Stimulated activated naive B cell treated with anti-CD40 and anti-IgM and Interleukin-4, amounts not matched to agents 10 μg/mL and 1 μg/mL and 100 μg/mL, for 72 hours (primary cell): ENCODE results near the gene GAST.
"Not testable (repeated sequence)": the region's sequence is repeated elsewhere in the genome, so short reads cannot be mapped to it uniquely, and the experiment has no call there.

Source experiments
- ATAC-seq, 2 donors: fragments of 150-1000 bp; cut with Tn5 transposase; replicated peaks; 2 replicates each; pipeline ENCODE4 v1.10.0; 2021; ENCODE audit warnings: moderate library complexity in 1 of 2
- DNase-seq: peaks from one replicate; pipeline ENCODE4 v3.0.0; 2021
- H3K27ac Mint-ChIP-seq: one replicate; pipeline ENCODE4 v1.8.0; 2022; ENCODE audit warnings: mild to moderate bottlenecking, mixed read lengths
- H3K27me3 Mint-ChIP-seq, 2 donors: one replicate each; pipeline ENCODE4 v1.8.0; 2022; ENCODE audit warnings: mixed read lengths in 2 of 2
- H3K36me3 Mint-ChIP-seq, 2 donors: one replicate each; pipeline ENCODE4 v1.8.0; 2022; ENCODE audit warnings: mixed read lengths in 2 of 2, mild to moderate bottlenecking in 1 of 2
- H3K4me1 Mint-ChIP-seq, 2 donors: one replicate each; pipeline ENCODE4 v1.8.0; 2022; ENCODE audit warnings: mixed read lengths in 2 of 2, mild to moderate bottlenecking in 1 of 2
- H3K4me3 Mint-ChIP-seq, 2 donors: one replicate each; pipeline ENCODE4 v1.8.0; 2022; ENCODE audit warnings: mild to moderate bottlenecking in 2 of 2, mixed read lengths in 2 of 2, moderate library complexity in 1 of 2
- H3K9me3 Mint-ChIP-seq, 2 donors: one replicate each; pipeline ENCODE4 v1.8.0; 2022; ENCODE audit warnings: mixed read lengths in 2 of 2, mild to moderate bottlenecking in 1 of 2

The GAST gene

GRCh38 chr17:41678907-41679739 lies 33.0 kb upstream of the GAST start:
- Mint-ChIP-seq H3K9me3 (peaks cover 4% of the 10 kb centered on the region in 2 donors), H3K4me3 (peak overlapping the region; percentile 81 to 84), H3K27ac (peak overlapping the region; percentile 98), H3K36me3 (peaks cover 3 to 4% of the 10 kb centered on the region in 2 donors), H3K4me1 (peaks cover 32 to 56% of the 10 kb centered on the region in 2 donors), H3K27me3 (no peaks in the 10 kb centered on the region)
- DNase-seq = peak; percentile 63
- ATAC-seq = peak; percentile 69 to 73

DNA sequence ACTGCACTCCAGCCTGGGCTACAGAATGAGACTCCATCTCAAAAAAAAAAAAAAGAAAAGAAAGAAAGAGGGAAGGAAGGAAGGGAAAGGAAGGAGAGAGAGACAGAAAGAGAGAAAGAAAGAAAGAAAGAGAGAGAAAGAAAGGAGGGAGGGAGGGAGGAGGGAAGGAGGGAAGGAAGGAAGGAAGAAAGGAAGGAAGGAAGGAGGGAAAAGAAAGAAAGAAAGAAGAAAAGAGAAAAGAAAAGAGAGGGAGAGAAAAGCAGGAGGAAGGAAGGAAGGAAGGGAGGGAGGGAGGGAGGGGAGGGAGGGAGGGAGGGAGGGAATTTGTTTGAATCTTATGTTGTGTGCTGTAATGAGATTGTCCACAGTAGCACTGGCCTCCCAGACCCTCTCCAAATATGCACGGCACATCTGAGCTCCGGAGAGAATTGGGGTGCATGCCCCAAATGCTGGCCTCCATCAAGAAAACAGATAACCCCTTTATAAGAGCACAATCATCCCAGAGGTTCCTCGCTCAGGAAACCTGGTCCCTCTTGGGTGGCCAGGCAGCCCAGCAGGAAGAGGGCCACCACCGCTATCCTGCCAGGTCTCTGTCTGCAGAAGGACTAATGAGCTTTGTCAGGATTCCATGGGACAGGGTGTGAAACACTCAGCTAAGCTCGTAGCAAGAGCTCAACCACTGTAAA lies 32.2 kb upstream of the GAST start:
- peaks cover 30 to 53% of the 10 kb centered on the region in 2 donors for H3K4me1 Mint-ChIP-seq
- peak overlapping the region; percentile 98 for H3K27ac Mint-ChIP-seq
- DNase-seq (no peak), ATAC-seq (no peak)
- H3K27me3 Mint-ChIP-seq = no peaks in the 10 kb centered on the region
- H3K36me3 Mint-ChIP-seq = peaks cover 3 to 4% of the 10 kb centered on the region in 2 donors
- peak overlapping the region in 1 of 2 donors; percentile 81 for H3K4me3 Mint-ChIP-seq
- peaks cover 4% of the 10 kb centered on the region in 2 donors for H3K9me3 Mint-ChIP-seq

GRCh38 chr17:41680426-41681040 lies 31.6 kb upstream of the GAST start:
- H3K4me1 Mint-ChIP-seq = peaks cover 29 to 46% of the 10 kb centered on the region in 2 donors
- H3K9me3 Mint-ChIP-seq = peaks cover 4% of the 10 kb centered on the region in 2 donors
- DNase-seq = no peak
- H3K36me3 Mint-ChIP-seq = peaks cover 3 to 4% of the 10 kb centered on the region in 2 donors
- no peak overlapping the region for H3K4me3 Mint-ChIP-seq
- no peaks in the 10 kb centered on the region for H3K27me3 Mint-ChIP-seq
- no peak for ATAC-seq
- no peak overlapping the region for H3K27ac Mint-ChIP-seq

DNA sequence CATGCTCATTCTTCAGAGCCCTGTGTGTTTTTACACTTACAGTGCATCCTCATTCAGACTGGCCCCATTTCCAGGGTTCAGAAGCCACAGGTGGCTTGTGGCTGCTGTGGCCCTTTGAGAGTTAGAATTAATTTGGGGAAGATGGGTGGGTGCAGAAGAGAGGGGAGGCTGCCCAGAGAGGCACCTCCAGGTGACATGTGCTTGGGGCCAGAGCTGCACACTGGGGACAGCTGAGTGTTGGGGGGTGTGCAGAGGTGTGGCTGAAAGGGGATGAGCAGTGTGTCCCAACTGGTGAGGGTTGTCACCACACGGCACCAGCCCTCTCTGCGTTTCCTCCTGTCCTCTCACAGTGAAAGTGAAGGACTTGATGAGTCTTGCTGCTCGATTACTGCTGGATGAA lies 30.4 kb upstream of the GAST start:
- peaks cover 19 to 36% of the 10 kb centered on the region in 2 donors for H3K4me1 Mint-ChIP-seq
- no peaks in the 10 kb centered on the region for H3K36me3 Mint-ChIP-seq
- H3K4me3 Mint-ChIP-seq = no peak overlapping the region
- ATAC-seq (no peak), DNase-seq (no peak)
- H3K9me3 Mint-ChIP-seq = no peaks in the 10 kb centered on the region
- H3K27me3 Mint-ChIP-seq = no peaks in the 10 kb centered on the region
- H3K27ac Mint-ChIP-seq = no peak overlapping the region

DNA sequence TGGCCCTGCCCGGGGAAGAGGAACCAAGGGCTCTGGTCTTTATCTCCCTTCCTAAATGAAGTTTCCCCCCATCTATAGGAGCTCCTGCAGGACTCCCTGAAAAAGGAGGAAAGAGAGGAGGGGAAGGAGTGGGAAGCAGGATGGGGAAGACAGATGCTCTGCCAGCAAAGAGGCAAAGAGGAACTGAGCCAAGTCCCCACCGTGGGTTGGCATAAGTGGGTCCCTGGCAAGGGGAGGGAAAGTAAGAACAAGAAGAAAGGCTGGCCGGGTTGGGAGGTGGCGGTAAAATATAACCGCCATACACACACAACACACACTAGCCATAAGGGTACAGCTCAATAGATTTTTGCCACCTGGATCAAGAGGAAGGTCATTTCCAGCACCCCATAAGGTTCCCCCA lies 29.5 kb upstream of the GAST start:
- H3K36me3 Mint-ChIP-seq = no peaks in the 10 kb centered on the region
- H3K4me3 Mint-ChIP-seq = no peak overlapping the region
- H3K4me1 Mint-ChIP-seq = peaks cover 18 to 34% of the 10 kb centered on the region in 2 donors
- peak overlapping the region; percentile 31 for H3K27ac Mint-ChIP-seq
- H3K9me3 Mint-ChIP-seq = no peaks in the 10 kb centered on the region
- ATAC-seq = no peak
- no peaks in the 10 kb centered on the region for H3K27me3 Mint-ChIP-seq
- no peak for DNase-seq

DNA sequence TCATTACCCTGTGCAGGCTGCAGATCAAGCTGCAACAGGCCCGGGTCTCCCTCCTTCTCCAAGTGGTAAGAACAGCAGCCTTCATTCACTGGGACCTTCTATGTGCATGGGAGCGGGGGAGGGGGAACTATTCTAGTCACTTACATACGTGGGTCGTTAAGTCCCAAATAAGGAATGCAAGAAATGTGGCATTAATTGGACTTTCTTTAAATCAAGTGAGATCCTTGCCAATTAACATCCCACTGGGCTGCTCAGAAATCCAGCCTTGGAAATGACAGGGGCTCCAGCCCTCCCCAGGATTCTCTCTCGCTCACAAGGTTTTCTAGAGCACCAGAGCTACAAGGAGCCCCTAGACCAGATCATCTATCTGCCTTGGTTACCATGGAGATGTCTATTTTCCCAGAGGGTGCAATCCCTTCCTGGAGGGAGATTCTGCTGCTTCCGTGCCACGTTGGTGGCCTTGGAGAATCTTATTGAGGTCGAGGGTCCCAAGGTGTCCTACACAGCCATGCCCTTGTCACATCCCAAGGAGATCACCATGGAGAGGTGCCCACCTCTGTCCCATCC lies 28.6 kb upstream of the GAST start:
- Mint-ChIP-seq H3K27ac (no peak overlapping the region), H3K9me3 (no peaks in the 10 kb centered on the region), H3K36me3 (peaks cover 0 to under 1% of the 10 kb centered on the region in 2 donors), H3K4me3 (no peak overlapping the region), H3K27me3 (no peaks in the 10 kb centered on the region), H3K4me1 (peaks cover 18 to 36% of the 10 kb centered on the region in 2 donors)
- ATAC-seq (no peak), DNase-seq (no peak)

GRCh38 chr17:41684035-41684434 lies 28.1 kb upstream of the GAST start:
- ATAC-seq = no peak
- peaks cover 13 to 36% of the 10 kb centered on the region in 2 donors for H3K4me1 Mint-ChIP-seq
- no peaks in the 10 kb centered on the region for H3K9me3 Mint-ChIP-seq
- H3K36me3 Mint-ChIP-seq = peaks cover 4 to 6% of the 10 kb centered on the region in 2 donors
- no peaks in the 10 kb centered on the region for H3K27me3 Mint-ChIP-seq
- H3K4me3 Mint-ChIP-seq = no peak overlapping the region
- H3K27ac Mint-ChIP-seq = no peak overlapping the region
- no peak for DNase-seq

DNA sequence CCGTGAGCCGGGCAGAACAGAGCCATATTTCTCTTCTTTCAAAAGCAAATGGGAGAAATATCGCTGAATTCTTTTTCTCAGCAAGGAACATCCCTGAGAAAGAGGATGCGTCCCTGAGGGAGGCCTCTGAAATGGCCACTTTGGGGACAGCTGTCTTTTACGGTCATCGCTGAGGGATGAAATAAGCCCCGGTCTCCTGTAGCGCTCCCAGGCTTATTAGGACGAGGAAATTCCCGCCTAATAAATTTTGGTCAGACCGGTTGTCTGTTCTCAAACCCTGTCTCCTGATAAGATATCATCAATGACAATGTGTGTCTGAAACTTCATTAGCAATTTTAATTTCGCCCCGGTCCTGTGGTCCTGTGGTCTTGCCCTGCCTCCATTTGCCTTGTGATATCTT lies 26.4 kb upstream of the GAST start:
- not testable (repeated sequence) for H3K27me3 Mint-ChIP-seq, ATAC-seq, H3K4me3 Mint-ChIP-seq, DNase-seq, H3K27ac Mint-ChIP-seq, H3K9me3 Mint-ChIP-seq
- peaks cover 15 to 23% of the 10 kb centered on the region in 2 donors for H3K36me3 Mint-ChIP-seq
- peaks cover 15 to 38% of the 10 kb centered on the region in 2 donors for H3K4me1 Mint-ChIP-seq

DNA sequence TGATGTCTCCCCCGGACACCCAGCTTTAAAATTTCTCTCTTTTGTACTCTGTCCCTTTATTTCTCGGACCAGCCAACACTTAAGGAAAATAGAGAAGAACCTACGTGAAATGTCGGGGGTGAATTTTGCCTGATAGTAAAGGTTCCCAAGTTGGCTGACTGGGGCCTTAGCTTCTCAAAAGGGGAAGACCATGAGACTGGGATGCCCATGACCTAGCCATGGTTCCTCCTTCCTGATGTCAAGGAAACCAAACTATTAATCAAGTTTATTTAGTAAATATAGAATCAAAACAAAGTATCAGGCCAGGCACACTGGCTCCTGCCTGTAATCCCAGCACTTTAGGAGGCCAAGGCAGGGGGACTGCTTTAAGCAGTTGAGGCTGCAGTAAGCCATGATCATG lies 25.9 kb upstream of the GAST start:
- peaks cover 19 to 29% of the 10 kb centered on the region in 2 donors for H3K36me3 Mint-ChIP-seq
- no peaks in the 10 kb centered on the region for H3K9me3 Mint-ChIP-seq
- peaks cover 15 to 38% of the 10 kb centered on the region in 2 donors for H3K4me1 Mint-ChIP-seq
- no peaks in the 10 kb centered on the region for H3K27me3 Mint-ChIP-seq
- ATAC-seq = no peak
- H3K4me3 Mint-ChIP-seq = no peak overlapping the region
- no peak overlapping the region for H3K27ac Mint-ChIP-seq
- DNase-seq = no peak

DNA sequence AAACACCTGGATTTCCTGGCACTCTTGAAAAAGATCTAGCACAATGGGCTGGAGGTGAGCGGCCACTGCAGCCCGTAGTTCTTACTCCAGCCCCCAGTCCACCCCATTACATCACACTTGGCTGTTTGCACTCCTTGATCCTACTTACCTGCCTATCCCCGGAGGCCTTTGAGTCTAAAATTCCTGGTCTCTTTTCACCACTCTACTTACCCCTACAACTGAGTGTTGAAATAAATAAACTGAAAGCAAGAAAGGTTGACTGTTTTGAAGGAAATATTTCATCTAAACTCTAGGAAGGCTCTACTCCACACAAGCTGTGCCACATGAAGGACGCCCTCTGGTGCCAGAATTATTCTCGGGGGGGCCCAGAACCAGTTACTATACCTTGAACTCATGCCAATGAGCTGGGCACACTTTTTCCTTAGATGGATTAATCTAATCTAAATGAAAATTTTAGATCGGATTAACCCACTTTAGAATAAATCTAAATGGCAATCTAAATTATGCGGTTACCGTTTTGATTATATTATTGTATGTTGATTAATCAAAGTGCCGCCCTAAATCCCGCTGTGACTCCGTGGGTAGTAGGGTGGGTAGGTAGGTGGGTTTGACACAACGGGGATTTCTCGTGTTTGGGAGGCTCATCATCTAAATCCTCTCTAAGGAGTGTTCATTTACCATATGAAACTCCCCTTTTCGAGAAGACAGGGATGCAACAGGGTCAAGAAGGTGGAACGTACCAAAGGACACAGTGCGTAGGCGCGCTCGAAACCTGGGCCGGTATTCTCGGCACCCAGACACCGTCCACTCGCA lies 24.1 kb upstream of the GAST start:
- Mint-ChIP-seq H3K4me1 (peaks cover 20 to 40% of the 10 kb centered on the region in 2 donors), H3K4me3 (peak overlapping the region; percentile 95 to 99), H3K36me3 (peaks cover 32 to 44% of the 10 kb centered on the region in 2 donors), H3K9me3 (no peaks in the 10 kb centered on the region), H3K27ac (peak overlapping the region; percentile 100), H3K27me3 (no peaks in the 10 kb centered on the region)
- DNase-seq (no peak), ATAC-seq (peak in 1 of 2 donors; percentile 19)

- Mint-ChIP-seq H3K4me3 (peak within 1 kb of the TSS; percentile 95 to 99), H3K9me3 (no peaks in the 10 kb centered on the region), H3K27me3 (no peaks in the 10 kb centered on the region), H3K36me3 (peaks cover 35 to 52% of the 10 kb centered on the region in 2 donors), H3K4me1 (peaks cover 20 to 40% of the 10 kb centered on the region in 2 donors), H3K27ac (peak within 1 kb of the TSS; percentile 100)
- ATAC-seq (peak; percentile 77 to 81), DNase-seq (peak; percentile 99)
Observed at GRCh38 chr17:41688641-41689496, 23.3 kb upstream of the GAST start, which contains the start of gene EIF1. EIF1 (plus strand) TSS chr17:41688885; CDS start chr17:41689039, 154 bp downstream.

DNA sequence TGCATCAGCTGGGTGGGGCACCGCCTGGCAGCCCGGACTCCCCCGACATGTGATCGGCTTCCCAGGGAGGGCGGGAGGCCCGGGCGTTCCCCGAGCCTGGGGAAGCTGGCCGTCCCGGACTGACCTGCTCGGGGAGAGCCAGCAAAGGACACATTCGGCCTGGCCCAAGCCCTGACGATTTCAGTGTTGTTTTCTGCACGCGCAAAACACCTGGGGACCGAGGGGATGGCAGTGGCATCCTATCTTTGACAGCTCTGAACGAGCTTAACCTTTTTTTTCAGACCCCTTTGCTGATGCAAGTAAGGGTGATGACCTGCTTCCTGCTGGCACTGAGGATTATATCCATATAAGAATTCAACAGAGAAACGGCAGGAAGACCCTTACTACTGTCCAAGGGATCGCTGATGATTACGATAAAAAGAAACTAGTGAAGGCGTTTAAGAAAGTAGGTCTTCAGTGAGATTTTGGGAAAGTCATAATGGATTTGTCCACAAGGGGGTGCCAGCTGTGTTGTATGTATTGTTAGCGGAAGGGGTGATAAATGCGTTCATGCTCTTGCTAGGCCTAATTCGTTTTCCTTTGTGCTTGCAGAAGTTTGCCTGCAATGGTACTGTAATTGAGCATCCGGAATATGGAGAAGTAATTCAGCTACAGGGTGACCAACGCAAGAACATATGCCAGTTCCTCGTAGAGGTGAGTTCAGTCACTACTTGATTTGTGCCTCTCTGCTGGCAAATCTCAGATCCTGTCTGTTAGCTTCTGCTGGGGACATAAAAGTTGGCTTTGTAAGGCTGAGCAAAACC lies 22.4 kb upstream of the GAST start:
- Mint-ChIP-seq H3K27ac (peak overlapping the region; percentile 100), H3K4me1 (peaks cover 20 to 40% of the 10 kb centered on the region in 2 donors), H3K9me3 (no peaks in the 10 kb centered on the region), H3K27me3 (no peaks in the 10 kb centered on the region), H3K36me3 (peaks cover 35 to 56% of the 10 kb centered on the region in 2 donors), H3K4me3 (peak overlapping the region; percentile 95 to 99)
- DNase-seq (no peak), ATAC-seq (no peak)
